ENCODE measurements around the gene SSH2.

The SSH2 gene

DNA sequence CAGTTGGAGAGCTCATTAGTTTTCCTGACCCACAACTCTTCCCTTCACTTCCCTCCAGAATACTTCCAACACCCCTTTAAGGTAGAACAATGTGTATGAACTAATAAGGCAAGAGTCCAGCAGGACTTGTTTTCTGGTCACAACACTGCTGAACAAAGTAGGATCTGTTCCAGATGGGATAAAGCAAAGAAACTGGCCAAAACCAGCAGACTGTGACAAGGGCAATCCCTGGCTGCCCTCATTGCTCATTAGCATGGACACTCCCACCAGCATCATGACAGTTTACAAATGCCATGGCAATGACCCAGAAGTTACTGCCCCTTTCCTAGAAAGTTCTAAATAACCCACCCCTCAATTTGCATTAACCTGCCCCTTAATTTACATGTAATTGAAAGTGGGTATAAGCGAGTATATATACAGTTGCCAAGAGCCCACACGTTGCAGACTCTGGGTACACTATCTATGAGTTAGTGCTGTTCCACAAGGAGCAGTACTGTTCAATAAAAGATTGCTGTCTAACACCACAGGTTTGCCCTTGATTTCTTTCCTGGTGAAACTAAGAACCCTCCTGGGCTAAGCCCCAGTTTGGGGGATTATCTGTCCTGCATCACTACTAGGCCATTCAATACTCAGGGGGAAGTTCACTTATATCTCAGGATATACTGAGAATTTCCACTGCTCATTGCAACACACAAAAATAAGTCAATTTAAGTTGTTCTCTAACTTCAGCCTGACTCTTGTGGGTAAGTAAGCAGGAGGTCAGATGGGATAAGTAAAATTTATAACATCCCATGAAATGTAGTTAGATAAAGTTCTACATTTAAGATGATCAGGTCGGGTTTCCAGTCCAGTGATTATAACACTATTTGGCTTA lies 82.3 kb downstream of the SSH2 start:
- no peak for ATAC-seq

DNA sequence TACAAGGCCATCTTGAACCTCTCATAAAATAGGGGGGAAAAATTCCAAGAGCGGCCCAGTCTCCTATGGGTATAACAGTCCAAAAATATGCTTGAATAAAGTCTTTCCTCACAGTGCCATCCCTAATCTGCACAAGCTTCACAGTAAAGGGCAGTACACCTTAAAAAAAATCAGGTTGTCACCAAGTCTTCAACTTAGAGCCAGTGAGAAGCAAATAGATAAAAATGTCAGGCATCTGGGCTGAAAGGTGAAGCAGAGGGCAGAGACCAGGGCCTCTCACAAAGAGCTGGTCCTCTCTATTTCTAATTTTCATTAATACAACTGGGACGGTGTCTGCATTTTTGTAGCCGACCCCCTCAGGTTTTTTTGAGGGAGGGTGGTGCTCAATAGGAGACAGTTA lies 82.9 kb downstream of the SSH2 start:
- TF ChIP-seq ESRRG (CRISPR knock-in tag; IDR thresholded peaks at IDR 0.05): no peak
- no peak for TF ChIP-seq OSR1 (CRISPR knock-in tag; IDR thresholded peaks at IDR 0.05)
- no peak for TF ChIP-seq ZFP3 (CRISPR knock-in tag; IDR thresholded peaks at IDR 0.05)
- no peak for TF ChIP-seq RARB (CRISPR knock-in tag; IDR thresholded peaks at IDR 0.05)
- TF ChIP-seq ARNTL (CRISPR knock-in tag; IDR thresholded peaks at IDR 0.05; ENCODE audit: borderline replicate concordance, low read depth): no peak
- TF ChIP-seq, protein P1, sequence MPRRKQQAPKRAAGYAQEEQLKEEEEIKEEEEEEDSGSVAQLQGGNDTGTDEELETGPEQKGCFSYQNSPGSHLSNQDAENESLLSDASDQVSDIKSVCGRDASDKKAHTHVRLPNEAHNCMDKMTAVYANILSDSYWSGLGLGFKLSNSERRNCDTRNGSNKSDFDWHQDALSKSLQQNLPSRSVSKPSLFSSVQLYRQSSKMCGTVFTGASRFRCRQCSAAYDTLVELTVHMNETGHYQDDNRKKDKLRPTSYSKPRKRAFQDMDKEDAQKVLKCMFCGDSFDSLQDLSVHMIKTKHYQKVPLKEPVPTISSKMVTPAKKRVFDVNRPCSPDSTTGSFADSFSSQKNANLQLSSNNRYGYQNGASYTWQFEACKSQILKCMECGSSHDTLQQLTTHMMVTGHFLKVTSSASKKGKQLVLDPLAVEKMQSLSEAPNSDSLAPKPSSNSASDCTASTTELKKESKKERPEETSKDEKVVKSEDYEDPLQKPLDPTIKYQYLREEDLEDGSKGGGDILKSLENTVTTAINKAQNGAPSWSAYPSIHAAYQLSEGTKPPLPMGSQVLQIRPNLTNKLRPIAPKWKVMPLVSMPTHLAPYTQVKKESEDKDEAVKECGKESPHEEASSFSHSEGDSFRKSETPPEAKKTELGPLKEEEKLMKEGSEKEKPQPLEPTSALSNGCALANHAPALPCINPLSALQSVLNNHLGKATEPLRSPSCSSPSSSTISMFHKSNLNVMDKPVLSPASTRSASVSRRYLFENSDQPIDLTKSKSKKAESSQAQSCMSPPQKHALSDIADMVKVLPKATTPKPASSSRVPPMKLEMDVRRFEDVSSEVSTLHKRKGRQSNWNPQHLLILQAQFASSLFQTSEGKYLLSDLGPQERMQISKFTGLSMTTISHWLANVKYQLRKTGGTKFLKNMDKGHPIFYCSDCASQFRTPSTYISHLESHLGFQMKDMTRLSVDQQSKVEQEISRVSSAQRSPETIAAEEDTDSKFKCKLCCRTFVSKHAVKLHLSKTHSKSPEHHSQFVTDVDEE (CRISPR knock-in tag; IDR thresholded peaks at IDR 0.05): no peak
- no peak for TF ChIP-seq ZC3H10 (CRISPR knock-in tag; IDR thresholded peaks at IDR 0.05)
- no peak for TF ChIP-seq ZFP30 (CRISPR knock-in tag; IDR thresholded peaks at IDR 0.05)
- TF ChIP-seq, protein P2, sequence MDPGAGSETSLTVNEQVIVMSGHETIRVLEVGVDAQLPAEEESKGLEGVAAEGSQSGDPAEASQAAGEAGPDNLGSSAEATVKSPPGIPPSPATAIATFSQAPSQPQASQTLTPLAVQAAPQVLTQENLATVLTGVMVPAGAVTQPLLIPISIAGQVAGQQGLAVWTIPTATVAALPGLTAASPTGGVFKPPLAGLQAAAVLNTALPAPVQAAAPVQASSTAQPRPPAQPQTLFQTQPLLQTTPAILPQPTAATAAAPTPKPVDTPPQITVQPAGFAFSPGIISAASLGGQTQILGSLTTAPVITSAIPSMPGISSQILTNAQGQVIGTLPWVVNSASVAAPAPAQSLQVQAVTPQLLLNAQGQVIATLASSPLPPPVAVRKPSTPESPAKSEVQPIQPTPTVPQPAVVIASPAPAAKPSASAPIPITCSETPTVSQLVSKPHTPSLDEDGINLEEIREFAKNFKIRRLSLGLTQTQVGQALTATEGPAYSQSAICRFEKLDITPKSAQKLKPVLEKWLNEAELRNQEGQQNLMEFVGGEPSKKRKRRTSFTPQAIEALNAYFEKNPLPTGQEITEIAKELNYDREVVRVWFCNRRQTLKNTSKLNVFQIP (CRISPR knock-in tag; IDR thresholded peaks at IDR 0.05; ENCODE audit: borderline replicate concordance, low read depth): no peak
- no peak for TF ChIP-seq TOX (CRISPR knock-in tag; IDR thresholded peaks at IDR 0.05; ENCODE audit: borderline replicate concordance)
- TF ChIP-seq PPARA (CRISPR knock-in tag; IDR thresholded peaks at IDR 0.05; ENCODE audit: borderline replicate concordance): no peak
- TF ChIP-seq, protein P3, sequence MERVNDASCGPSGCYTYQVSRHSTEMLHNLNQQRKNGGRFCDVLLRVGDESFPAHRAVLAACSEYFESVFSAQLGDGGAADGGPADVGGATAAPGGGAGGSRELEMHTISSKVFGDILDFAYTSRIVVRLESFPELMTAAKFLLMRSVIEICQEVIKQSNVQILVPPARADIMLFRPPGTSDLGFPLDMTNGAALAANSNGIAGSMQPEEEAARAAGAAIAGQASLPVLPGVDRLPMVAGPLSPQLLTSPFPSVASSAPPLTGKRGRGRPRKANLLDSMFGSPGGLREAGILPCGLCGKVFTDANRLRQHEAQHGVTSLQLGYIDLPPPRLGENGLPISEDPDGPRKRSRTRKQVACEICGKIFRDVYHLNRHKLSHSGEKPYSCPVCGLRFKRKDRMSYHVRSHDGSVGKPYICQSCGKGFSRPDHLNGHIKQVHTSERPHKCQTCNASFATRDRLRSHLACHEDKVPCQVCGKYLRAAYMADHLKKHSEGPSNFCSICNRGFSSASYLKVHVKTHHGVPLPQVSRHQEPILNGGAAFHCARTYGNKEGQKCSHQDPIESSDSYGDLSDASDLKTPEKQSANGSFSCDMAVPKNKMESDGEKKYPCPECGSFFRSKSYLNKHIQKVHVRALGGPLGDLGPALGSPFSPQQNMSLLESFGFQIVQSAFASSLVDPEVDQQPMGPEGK (CRISPR knock-in tag; IDR thresholded peaks at IDR 0.05; ENCODE audit: borderline replicate concordance): no peak
- no peak for TF ChIP-seq CSDC2 (CRISPR knock-in tag; IDR thresholded peaks at IDR 0.05)
- TF ChIP-seq TCF4 (CRISPR knock-in tag; IDR thresholded peaks at IDR 0.05; ENCODE audit: borderline replicate concordance): no peak
- TF ChIP-seq SNAI2 (CRISPR knock-in tag; IDR thresholded peaks at IDR 0.05): no peak
- ATAC-seq: no peak

More for the DNA sequence above, 82.3 kb downstream of the SSH2 start:
- TF ChIP-seq SNAI2 (CRISPR knock-in tag; IDR thresholded peaks at IDR 0.05) (no peak), ESRRG (CRISPR knock-in tag; IDR thresholded peaks at IDR 0.05) (no peak), PPARA (CRISPR knock-in tag; IDR thresholded peaks at IDR 0.05; ENCODE audit: borderline replicate concordance) (no peak), ZC3H10 (CRISPR knock-in tag; IDR thresholded peaks at IDR 0.05) (no peak), BACH2 (CRISPR knock-in tag; IDR thresholded peaks at IDR 0.05; ENCODE audit: borderline replicate concordance) (no peak), ARNTL (CRISPR knock-in tag; IDR thresholded peaks at IDR 0.05; ENCODE audit: borderline replicate concordance, low read depth) (no peak), GLIS3 (CRISPR knock-in tag; IDR thresholded peaks at IDR 0.05) (no peak), ISL1 (CRISPR knock-in tag; IDR thresholded peaks at IDR 0.05) (no peak)
- TF ChIP-seq, protein P4, sequence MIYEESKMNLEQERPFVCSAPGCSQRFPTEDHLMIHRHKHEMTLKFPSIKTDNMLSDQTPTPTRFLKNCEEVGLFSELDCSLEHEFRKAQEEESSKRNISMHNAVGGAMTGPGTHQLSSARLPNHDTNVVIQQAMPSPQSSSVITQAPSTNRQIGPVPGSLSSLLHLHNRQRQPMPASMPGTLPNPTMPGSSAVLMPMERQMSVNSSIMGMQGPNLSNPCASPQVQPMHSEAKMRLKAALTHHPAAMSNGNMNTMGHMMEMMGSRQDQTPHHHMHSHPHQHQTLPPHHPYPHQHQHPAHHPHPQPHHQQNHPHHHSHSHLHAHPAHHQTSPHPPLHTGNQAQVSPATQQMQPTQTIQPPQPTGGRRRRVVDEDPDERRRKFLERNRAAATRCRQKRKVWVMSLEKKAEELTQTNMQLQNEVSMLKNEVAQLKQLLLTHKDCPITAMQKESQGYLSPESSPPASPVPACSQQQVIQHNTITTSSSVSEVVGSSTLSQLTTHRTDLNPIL (CRISPR knock-in tag; IDR thresholded peaks at IDR 0.05; ENCODE audit: low read depth): no peak
- TF ChIP-seq, protein P2 (CRISPR knock-in tag; IDR thresholded peaks at IDR 0.05; ENCODE audit: borderline replicate concordance, low read depth): no peak

DNA sequence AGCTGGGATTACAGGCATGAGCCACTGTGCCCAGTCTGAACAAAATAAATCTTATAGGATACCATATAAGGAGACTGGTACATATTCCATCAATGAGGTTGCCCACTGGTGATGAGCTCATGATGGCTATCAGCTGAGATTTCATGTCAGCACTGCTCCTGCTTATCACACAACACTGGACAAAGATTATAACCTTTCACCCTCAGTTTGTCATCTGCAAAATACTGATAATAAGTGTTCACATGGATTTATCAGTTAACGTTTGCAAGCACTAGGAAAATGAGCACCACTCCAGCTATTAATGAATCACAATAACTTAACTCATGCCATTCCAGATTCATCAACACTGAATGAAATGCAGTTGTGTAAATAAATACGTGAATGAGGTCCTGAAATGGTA lies 83.7 kb downstream of the SSH2 start:
- no peak for ATAC-seq
- TF ChIP-seq ZFP30 (CRISPR knock-in tag; IDR thresholded peaks at IDR 0.05) (no peak), BACH2 (CRISPR knock-in tag; IDR thresholded peaks at IDR 0.05; ENCODE audit: borderline replicate concordance) (no peak), PPARA (CRISPR knock-in tag; IDR thresholded peaks at IDR 0.05; ENCODE audit: borderline replicate concordance) (no peak), ZNF70 (CRISPR knock-in tag; IDR thresholded peaks at IDR 0.05) (no peak), SNAI2 (CRISPR knock-in tag; IDR thresholded peaks at IDR 0.05) (no peak), RARB (CRISPR knock-in tag; IDR thresholded peaks at IDR 0.05) (no peak)
- TF ChIP-seq, protein P4 (CRISPR knock-in tag; IDR thresholded peaks at IDR 0.05; ENCODE audit: low read depth): no peak
- TF ChIP-seq, protein P1 (CRISPR knock-in tag; IDR thresholded peaks at IDR 0.05): no peak
